Upper lobe of right lung (tissue), 1 donor: ENCODE results near the gene PIH1D1. TPM values are rescaled to one million over a fixed set of nuclear protein-coding genes. Genes with fewer than 3 reads are reported as not detected.

Experiments
- ATAC-seq: fragments of 200-7000 bp; cut with Tn5 transposase; one replicate; pipeline ENCODE4 v1.9.1; 2020; ENCODE audit warnings: mild to moderate bottlenecking, moderate library complexity
- DNase-seq: peaks from one replicate; pipeline ENCODE4 v3.0.0-alpha.2; 2020
- H3K27ac ChIP-seq: fragments of 200-600 bp; one replicate; pipeline ENCODE4 v1.8.0; 2022
- H3K27me3 ChIP-seq: fragments of 200-600 bp; one replicate; pipeline ENCODE4 v1.8.0; 2022; ENCODE audit warnings: mild to moderate bottlenecking
- H3K36me3 ChIP-seq: fragments of 200-600 bp; one replicate; pipeline ENCODE4 v1.8.0; 2022
- H3K4me1 ChIP-seq: fragments of 200-600 bp; one replicate; pipeline ENCODE4 v1.8.0; 2022
- H3K4me3 ChIP-seq: fragments of 200-600 bp; one replicate; pipeline ENCODE4 v1.8.0; 2022; ENCODE audit warnings: mild to moderate bottlenecking
- H3K9me3 ChIP-seq: fragments of 200-600 bp; one replicate; pipeline ENCODE4 v1.8.0; 2022
- intact Hi-C: fragments of 100-400 bp; cut with DNase I; formaldehyde crosslinking; loops from one replicate; pipeline ENCODE4 v1.11.0; 2022
- total RNA-seq: library from RNA; stranded (reverse); fragmentation: NEBNext Ultra II Directional; extraction: Animal tissue kit (Norgen Biotek cat#: 25700); gene quantifications from one replicate; pipeline ENCODE4 v1.2.1, GENCODE V29; 2021
- TF ChIP-seq, protein P1 (sequence below): fragments of 200-600 bp; IDR thresholded peaks from one replicate; pipeline ENCODE4 v1.8.0; 2022; ENCODE audit warnings: antibody characterized with exemption
- donor health status: DM: no; HTN: yes; CAD: no; lungs with severe emphysema.

Gene PIH1D1
- total RNA-seq, 1 donor from 2014 or later: 64.2 TPM

DNA sequence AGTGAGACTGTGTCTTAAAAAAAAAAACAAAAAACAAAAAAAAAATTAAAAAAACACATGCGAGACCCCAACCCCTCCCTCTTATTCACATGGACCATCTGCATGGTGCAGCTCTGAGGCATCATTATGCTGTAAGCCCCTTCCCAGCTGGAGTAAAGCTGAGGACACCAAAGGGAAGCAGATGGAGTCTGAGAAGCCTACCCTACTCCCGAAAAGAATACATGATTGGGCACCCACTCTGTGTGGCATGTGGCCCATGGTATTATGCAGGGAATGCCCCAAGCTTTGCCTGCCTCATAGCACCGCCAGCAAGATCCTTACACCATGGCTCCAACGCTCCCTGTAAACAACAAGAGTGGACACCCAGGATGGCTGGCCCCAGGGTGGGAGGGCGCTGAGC, 33.1 kb downstream of the PIH1D1 start:
- H3K27me3 ChIP-seq: peaks cover 21% of the 10 kb centered on the region

DNA sequence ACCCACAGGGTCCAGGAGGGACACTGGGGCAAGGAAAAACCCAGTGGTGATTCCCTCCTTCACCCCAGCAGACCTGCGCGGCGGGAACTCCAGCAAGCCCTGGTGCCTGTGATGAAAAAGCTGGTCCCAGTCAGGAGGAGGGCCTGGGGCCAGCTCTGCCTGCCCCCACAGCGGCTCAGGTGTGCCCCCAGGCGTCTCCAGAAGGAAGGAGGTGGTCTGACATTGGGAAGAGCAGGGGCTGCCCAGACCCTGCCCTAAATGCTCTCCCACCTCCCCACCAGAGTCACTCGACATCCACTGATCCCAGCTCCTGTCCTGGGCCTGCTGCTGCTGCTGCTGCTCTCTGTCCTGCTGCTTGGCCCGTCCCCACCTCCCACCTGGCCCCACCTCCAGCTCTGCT, 34.5 kb downstream of the PIH1D1 start:
- no peak for DNase-seq
- H3K27me3 ChIP-seq: peaks cover 6% of the 10 kb centered on the region
- TF ChIP-seq, protein P1, sequence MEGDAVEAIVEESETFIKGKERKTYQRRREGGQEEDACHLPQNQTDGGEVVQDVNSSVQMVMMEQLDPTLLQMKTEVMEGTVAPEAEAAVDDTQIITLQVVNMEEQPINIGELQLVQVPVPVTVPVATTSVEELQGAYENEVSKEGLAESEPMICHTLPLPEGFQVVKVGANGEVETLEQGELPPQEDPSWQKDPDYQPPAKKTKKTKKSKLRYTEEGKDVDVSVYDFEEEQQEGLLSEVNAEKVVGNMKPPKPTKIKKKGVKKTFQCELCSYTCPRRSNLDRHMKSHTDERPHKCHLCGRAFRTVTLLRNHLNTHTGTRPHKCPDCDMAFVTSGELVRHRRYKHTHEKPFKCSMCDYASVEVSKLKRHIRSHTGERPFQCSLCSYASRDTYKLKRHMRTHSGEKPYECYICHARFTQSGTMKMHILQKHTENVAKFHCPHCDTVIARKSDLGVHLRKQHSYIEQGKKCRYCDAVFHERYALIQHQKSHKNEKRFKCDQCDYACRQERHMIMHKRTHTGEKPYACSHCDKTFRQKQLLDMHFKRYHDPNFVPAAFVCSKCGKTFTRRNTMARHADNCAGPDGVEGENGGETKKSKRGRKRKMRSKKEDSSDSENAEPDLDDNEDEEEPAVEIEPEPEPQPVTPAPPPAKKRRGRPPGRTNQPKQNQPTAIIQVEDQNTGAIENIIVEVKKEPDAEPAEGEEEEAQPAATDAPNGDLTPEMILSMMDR: no peak

More for the DNA sequence above, 33.1 kb downstream of the PIH1D1 start:
- intact Hi-C loops: no loop called here
- no peak overlapping the region for H3K4me3 ChIP-seq
- TF ChIP-seq, protein P1: no peak
- no peak overlapping the region for H3K27ac ChIP-seq
- H3K4me1 ChIP-seq: peaks cover 13% of the 10 kb centered on the region
- no peak for ATAC-seq
- no peaks in the 10 kb centered on the region for H3K36me3 ChIP-seq
- DNase-seq: no peak
- H3K9me3 ChIP-seq: no peaks in the 10 kb centered on the region

DNA sequence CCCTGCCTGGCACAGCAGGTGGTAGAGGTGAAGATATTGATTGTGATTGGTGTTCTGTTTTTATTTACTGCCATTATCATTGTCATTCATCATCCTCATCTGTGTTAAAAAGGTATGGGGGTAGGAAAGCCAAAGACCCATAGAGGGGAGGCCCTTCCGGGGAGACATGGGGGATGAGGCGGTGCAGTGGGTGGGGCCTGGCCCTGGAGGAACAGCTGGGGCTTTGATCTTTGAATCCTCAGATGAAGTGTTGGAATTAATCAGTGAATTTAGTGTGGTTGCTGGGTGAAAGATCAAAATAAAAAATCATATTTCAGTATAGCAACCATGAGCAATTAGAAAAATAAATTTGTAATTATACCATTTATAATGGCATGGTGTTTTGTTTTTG, 35.8 kb downstream of the PIH1D1 start:
- DNase-seq (no peak), ATAC-seq (no peak)
- H3K4me3 ChIP-seq: no peak overlapping the region
- H3K4me1 ChIP-seq: no peaks in the 10 kb centered on the region
- H3K27me3 ChIP-seq: no peaks in the 10 kb centered on the region
- H3K36me3 ChIP-seq: no peaks in the 10 kb centered on the region
- TF ChIP-seq, protein P1: no peak
- intact Hi-C loops: no loop called here
- no peak overlapping the region for H3K27ac ChIP-seq
- H3K9me3 ChIP-seq: no peaks in the 10 kb centered on the region

More for the DNA sequence above, 34.5 kb downstream of the PIH1D1 start:
- intact Hi-C loops: no loop called here
- no peaks in the 10 kb centered on the region for H3K9me3 ChIP-seq
- H3K4me3 ChIP-seq: no peak overlapping the region
- ATAC-seq: no peak
- no peaks in the 10 kb centered on the region for H3K4me1 ChIP-seq
- H3K36me3 ChIP-seq: no peaks in the 10 kb centered on the region
- no peak overlapping the region for H3K27ac ChIP-seq

DNA sequence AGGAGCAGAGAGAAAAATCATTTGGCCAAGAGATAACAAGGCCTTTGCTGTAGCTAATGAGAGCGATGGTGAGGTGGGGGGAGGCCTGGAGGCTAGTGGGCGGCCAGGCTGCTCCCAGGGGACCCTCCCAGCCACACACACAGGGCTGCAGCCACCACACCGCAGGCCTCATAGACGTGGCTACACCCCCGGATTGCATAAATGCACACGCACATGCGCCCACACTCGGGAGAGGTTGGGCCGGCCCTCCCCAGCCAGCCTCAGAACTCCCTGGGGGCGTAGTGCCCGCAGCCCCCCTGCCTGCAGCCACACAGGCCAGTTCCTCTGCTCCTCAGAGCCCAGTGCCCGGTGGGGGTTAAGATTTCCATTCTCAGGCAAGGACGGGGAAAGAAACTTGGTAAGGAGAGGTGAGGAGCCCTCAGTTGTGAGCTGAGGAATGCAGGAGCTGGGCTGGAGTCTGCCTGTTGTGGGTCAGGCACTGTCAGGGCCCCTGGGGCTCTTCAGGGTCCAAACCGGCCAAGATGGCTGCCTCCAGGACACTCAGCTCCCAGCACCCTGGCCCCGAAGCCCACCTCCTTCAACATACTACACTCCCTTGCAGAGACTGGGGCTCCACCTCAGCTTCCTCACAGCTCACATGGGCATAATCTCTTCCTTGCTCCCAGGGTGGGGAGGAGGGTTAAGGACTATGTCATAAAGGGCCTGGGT, 36.4 kb downstream of the PIH1D1 start:
- Histone ChIP-seq H3K27ac (no peak overlapping the region), H3K36me3 (no peaks in the 10 kb centered on the region), H3K9me3 (no peaks in the 10 kb centered on the region), H3K4me1 (no peaks in the 10 kb centered on the region), H3K27me3 (no peaks in the 10 kb centered on the region), H3K4me3 (no peak overlapping the region)
- no peak for DNase-seq
- TF ChIP-seq, protein P1: no peak
- no peak for ATAC-seq
- intact Hi-C loops: no loop called here

DNA sequence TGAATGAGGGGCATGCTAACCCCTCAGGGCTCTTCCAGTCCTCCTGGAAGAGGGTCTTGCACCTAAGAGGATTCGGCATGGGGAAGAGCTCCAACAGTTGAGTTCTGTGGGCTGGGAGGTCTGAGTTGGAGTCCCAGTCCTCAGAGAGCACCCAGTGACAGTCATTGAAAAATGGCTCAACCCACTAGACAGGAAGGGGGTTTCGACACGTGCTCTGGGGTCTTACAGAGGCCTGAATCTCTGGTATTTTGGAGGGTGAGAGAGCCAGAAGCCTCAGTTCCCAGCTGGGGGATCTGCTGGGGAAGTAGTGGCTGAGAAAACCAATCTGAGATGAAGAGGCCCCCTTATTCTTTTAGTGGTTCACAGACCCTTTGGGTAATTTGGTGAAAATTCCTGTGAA, 37.4 kb downstream of the PIH1D1 start:
- Histone ChIP-seq H3K27me3 (no peaks in the 10 kb centered on the region), H3K4me1 (no peaks in the 10 kb centered on the region), H3K27ac (no peak overlapping the region), H3K36me3 (no peaks in the 10 kb centered on the region), H3K9me3 (no peaks in the 10 kb centered on the region), H3K4me3 (no peak overlapping the region)
- ATAC-seq: no peak
- intact Hi-C loops: no loop called here
- no peak for DNase-seq
- TF ChIP-seq, protein P1: no peak
